ENCODE results near the gene LAMB3.

LAMB3 gene

DNA sequence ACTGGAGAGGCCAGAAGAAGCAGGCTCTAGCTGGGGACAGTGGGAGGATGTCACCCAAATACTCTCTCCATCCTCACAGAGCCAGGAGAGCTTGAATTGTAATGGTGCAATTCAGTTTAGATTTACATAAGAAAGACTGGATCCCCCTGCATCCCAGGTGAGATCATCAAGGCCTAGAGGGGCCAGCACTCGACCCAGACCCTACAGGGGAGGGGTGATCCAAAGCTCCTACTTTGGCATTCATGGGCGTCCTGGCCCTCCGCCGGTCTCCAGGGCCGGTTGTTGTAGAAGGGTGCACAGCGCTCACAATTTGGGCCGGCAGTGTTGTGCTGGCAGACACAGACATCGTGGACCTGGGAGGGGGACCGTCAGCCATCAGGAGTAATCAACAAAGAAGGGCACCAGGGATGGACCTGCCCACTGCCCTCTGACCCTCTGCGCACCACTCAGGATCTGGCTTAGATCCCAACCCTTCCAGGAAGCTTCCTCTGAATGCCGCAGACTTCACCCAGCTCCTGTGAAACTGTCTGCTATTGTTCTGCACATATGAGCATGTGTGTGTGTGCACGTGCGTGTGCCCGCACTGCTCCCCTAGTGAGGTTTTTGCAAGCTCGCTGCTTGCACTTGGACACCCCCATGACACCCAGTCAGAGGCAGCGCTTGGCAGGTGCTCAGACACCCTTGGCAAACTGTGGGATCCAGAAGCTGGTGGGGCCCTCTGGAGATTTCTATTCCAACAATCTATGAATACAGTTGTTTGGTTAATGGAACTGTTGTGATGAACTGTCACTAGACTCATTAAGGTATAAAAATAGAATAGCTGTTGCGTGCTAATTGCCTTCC lies 21.6 kb downstream of the LAMB3 start:
- no peak for DNase-seq

DNA sequence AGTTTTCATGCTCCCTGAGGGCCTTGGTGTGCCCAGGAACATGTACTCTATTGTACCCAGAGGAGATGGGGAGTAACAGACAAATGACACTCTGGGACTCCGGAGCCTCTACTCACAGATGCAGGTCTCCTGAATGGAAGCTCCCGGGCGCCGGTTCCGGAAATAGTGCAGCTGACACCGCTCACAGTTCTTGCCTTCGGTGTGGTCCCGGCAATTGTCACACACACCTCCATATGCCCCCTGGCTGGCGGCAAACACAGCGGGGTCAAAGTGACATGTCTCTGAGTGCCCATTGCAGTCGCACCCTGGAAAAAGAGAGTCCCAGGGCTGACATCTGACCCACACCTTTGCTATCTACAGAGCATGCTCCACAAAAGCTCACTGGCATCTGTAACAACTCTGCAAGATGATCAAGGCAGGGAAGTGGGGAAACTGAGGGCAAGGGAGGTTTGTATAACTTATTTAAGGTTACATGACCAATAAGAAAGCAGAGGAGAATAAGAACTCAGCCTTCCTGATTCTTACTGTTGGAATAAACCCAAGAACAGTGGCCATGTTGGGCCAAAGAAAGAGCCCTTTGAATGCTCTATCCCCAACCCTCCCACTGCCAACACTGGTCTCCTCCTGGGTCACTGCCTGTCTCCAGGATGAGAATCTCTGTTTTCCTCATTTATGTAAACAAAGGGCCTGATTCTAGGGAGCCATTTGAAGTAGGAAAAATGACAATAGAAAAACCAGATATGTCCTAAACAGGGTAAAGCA lies 22.4 kb downstream of the LAMB3 start:
- no peak for DNase-seq

- no peak for DNase-seq
Measured at GRCh38 chr1:209628618-209629299, 23.5 kb downstream of the LAMB3 start.

DNA sequence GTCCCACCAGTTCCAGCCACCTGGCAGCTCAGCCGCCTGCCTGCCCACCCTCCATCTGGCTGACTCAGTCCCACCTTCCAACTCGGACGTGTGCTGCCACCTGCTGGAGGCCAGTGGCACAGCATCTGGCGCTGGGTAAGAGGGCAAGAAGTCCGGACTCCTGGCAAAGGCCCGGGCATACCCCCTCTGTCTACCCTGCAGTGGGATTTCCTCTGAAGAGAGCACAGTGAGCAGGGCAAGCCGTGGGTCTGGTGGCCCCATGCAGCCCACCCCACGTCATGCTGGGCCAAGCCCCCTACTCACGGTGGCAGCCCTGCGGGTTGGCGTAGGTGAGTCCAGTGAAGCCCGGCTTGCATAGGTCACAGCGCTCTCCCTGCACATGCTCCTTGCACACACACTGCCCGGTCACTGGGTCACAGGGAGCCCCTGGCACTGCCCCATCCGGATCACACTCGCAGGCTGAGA lies 24.5 kb downstream of the LAMB3 start:
- DNase-seq, result peak; percentile 81

DNA sequence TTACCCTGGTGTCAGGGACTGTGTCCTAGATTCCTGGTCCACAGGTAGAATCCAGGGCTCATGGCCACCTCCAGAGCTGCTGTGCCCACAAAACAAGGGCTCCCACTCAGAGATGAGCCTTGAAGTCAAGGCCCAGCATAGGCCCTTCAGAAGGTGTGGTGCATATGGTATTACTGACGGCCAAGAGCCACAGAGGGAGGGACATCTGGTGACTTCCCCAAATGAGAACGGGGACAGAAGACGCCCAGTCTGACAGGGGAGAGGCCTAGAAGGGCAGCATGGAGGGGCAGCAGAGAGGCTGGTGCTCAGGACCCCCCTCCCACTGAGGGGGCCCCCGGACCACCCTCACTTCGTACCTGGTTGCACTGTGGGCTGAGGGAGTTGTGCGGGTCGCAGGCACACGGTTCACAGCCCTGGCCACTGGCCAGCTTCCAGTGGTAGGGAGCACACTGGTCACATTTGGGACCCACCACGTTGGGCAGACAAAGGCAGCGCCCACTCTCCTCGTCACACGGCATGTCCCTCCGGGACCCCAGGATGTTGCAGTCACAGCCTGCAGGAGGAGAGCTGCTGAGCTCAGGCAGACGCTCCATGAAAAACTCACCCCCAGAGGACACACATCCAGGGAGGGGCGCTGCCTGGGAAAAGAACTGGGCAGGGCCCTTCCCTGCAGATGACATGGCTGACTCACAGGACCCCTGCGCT lies 25.0 kb downstream of the LAMB3 start:
- no peak for DNase-seq

DNA sequence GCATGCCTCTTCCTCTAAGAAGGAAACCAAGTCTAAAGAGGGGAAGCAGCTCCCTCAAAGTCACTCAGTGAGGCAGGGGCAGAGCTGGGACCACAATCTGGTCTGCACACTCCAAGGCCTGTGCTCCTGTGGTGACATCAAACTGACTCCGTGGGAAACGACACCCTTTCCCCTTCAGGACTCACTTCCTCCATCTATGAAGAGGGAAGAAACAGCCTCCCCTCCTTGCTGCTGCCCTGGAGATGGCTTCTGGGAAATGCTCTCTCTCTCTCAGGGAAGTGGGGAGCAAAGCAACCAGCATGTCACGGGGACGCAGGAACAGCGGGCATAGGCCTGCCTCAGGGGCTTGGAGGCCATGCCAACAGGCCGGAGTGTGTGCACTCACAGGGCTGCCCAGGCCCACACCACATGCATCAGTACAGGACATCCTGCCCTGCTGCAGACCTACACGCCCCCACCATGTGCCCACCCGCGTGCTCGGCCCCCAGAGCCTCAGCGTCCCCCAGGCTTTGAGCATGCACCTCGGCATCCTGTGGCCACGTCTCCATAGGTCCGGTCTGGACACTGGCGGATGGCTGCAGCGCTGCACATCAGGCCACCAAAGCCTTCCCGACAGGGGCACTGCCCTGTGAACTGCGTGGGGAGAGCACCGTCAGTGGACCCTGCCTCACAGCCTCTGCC lies 25.7 kb downstream of the LAMB3 start:
- no peak for DNase-seq

DNA sequence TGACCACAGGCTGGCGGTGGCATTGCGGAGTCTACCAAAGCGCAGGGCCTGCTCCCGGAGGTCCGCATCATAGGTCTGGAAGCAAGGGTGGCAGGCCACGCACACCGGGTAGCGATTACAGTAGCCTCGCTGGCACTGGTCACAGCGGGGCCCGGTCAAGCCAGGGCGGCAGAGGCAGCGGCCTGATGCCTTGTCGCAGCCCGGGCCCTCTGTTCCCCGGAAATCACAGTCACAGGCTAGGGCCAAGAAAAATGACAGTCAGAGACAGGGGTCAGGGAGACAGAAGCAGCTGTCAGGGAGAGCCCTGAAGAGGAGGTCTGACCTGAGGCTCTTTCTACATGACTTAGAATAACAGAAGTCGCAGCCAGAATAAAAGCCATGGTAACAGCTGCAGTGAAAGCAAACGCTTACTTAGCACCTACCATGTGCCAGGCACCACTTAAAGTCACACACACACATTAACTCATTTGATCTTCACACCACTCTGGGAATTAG lies 26.4 kb downstream of the LAMB3 start:
- DNase-seq, result no peak

DNA sequence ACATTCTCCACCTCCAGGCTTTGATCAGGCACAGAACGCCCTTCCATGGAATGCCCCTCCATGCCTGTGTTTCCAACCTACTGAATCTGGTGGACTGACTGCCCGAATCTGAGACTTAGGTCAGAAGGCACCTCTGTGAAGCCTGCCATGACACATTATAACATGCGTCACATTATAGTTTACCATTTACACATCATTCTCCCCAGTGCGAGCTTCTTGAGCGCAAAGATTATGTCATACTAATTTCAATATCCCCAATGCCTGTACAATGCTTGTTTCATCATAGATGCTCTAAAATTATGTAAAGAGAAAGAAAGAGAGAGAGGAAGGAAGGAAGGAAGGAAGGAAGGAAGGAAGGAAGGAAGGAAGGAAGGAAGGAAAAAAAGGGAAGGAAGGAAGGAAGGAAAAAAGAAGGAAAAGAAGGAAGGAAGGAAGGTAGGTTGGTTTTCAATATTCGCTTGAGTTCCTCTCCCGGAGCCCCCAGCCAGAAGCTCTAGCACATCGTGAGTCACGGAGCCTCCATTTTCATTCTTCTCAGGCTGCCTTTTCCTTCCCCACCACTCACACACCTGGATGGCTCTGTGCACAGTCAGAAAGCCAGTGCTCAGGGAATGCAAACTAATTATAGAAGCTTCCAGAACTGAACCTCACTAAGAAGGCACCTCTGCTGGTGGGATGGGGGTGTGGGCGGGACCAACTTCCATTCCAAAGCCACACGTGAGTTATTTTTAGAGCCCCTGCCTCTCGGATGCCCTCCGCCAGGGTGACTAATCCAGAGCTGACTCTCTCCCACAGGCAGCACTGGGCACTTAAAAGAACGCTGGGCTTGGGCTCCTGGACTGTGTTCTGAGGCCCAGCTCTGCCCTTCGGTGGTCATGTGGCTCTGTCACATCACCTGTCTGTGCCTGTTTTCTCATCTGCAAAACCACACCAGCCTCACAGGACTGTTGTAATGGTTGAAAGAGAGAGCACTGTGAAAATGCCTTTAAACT lies 27.4 kb downstream of the LAMB3 start:
- DNase-seq, result no peak

DNA sequence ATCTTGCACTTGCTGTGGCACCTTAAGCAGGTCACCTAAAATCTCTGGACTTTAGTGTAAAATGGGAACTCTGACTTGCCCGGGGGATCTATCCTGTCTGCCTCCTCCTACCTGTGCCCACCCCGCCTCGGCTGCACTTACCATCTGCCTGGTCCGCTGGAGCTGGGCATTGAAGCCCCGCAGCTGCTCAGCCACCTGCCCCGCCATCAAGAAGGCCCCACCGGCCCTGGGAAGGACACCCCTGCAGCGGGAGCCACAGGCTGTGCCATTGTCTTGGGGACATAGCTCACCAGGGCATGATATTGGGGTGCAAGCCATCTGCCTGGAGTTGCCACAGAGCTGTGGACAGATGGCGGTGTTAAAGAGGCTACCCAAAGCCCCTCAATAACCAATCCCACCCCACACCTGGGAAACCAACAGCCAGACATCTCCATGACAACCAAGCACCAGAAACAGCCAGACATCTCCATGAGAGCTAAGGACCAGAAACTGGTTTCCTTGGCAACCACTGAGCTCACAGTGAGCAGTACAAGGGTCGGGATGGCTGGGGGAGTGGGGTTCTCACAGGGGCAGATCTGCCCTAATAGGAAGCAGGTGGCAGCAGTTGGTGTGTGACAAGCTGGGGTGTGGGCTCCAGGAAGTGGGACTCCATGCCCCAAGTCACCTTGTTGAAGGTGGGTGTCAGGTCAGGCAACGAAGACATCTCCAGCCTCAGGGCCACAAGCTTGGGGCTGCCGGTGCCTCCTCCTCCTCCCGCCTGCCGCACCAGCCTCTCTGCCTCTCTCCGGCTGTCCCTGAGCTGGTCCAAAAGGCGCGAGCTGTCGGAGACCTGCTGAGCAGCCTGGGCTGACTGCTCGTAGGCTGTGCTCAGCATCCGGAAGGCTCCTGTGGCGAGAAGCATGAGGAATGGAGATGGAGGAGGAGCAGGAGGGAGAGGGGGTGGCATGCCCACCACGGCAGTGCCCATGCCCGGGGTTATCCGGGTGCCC lies 29.1 kb downstream of the LAMB3 start:
- DNase-seq, result no peak

DNA sequence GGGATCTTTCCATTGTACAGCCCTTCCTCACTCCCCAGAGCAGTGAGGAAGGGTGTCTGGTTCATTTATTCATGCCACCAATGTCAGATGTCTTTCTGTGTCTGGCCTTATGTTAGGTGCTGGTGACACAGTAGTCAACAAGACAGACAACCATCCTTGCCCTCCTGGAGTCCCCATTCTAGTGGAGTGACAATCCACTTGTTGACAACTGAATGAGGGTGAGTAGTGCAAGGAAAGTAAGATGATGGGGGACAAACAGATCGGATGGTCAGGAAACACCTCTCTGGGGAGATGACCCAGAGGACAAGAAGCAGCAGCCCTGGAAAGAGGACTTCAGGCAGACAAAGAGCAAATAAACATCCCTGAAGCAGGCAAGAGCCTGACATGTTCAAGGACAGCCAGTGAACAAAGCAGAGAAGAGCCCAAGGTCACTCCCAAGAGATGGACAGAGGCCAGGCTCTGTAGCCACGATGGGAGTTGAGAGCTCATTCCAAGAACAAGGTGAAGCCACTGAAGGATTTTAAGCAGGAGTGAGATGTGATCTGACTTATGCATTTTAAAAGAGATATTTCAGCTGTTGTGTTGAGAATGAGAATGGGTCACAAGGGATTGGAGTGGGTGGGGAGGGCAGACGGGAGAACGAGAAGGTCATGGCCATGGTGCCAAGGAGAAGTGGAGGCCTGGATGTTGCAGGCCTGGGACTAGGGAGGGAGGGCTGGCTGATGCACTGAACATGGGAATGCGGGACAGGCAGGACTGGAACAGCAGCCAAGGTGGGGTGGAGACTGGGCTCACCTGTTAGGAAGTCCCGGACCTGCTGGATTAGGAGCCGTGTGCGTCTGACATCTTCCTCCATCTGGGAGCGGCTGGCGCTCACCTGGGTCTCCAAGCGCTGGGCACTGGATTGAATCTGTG lies 30.2 kb downstream of the LAMB3 start:
- DNase-seq, result no peak

- DNase-seq, result no peak
Measured at GRCh38 chr1:209621286-209621685, 30.9 kb downstream of the LAMB3 start.

DNA sequence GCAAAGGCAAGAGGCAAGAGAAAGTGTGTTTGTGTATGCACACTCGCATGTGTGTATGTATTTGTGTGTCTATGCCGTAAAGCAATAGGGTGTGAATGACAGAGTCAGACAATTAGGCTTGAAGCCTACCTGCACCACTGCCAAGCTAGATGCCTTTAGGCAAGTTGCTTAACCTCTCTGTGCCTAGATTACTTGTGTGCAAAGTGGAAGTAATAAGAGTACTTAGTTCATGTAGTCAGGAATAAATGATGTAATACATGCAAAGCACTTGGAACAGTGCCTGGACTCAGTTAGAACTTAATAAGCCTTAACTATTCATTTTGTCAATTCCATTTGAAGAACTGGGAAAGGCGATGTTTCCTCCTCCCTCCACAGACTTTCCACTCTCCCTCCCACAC lies 31.7 kb downstream of the LAMB3 start:
- no peak for DNase-seq

DNA sequence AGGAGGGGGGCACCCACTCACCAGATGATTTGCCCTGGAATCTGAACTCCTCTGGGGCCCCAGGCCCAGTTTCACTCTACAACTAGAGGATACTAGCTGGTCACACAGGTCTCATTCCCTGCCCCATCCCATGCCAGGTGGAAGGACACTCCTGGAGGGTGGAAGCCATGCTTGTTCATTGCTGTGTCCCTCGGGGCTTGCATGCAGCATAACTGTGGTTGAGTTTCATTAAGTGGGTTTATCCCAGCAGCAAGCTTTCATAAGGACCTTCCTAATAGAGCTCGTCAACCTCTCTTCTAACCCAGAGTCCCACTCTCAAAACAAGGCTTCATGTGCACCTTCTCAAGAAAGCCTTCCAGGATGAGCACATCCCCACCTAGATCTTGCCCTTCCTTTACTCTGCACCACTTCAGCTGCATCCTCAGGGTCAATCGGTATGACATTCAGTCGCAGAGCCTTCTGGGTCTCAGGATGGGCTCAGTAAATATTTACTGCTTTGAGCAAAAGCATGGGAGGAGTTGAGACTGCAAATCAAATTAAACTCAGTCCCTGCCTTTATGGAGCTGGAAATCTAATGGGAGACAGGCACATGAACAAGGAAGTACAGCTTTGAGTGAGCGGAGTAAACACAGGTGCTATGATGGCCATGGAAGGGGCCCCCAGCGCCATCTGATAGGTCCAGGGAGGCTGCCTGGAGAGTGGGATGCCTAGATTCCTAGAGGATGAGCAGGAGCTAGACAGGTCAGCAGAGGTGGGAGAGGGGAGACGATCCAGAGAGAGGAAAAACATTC lies 32.3 kb downstream of the LAMB3 start:
- DNase-seq, result no peak

DNA sequence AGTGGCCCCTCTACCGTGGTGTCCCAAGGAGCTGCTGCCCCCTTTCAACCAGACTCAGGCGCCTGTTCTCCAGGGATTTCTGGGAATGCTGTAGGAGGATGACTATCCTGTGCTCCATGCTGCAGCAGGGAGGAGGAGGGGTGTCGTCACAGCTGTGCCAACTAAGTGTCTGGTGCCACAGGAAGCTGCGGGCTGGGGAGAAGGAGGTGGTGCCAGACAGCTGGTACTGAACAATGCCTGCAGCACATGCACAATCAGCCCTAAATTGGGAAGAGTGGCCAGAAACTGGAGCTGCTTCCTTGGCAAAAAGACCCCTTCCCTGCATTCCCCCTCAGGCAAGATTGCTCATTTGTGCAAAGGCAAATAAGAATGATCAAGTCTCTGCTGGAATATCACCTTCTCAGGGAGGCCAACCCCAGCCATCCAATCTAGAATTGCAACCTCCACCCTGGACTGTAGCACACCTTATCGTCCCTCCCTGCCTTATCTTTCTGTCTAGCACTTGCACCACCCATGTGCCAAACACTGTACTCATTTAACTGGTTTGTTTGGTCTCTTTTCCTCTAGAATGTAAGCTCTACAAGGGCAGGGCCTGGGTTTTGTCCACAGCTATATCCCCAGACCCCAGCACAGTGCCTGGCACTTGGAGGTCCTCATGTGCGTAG lies 33.3 kb downstream of the LAMB3 start:
- DNase-seq, result no peak

- DNase-seq, result no peak
Measured at GRCh38 chr1:209618291-209618690, 33.9 kb downstream of the LAMB3 start.

DNA sequence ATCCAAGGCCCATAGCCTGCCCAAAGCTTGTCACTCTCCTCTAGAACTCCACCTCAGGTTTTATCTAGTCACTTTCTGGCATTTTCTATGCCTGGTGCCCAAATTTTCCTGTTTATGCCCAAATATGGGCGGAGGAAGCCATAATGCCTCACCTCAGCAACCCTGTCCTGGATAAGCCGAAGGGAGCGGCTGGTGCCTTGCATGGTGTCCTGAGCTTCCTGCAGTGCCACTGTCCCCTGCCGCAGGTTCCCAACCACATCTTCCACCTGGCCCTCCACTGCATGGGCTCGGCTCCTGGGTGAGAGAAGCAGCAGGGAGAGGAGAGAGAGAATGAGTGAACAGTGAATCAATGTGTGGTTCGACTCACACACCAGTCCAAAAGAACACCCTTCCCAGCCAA lies 34.5 kb downstream of the LAMB3 start:
- DNase-seq, result no peak

- no peak for DNase-seq
Measured at GRCh38 chr1:209617047-209617673, 35.1 kb downstream of the LAMB3 start.

Measured in activated CD4-positive, CD25-positive, alpha-beta regulatory T cell treated with anti-CD3 and anti-CD28 coated beads, Interleukin-2, amount 50 U/mL, for 72 hours (primary cell).